HepG2 (cell line): Measurements from ENCODE around the gene TTC31. TPM values are rescaled to one million over a fixed set of nuclear protein-coding genes. Genes with fewer than 3 reads are reported as not detected.

Experiments
- ATF2 ChIP-seq: sonication (generic); formaldehyde crosslinking; IDR thresholded peaks from 2 replicates; pipeline ENCODE4 v1.4.0; 2020; ENCODE audit warnings: missing genetic modification reagents
- BCL3 ChIP-seq: sonication (generic); formaldehyde crosslinking; IDR thresholded peaks from 2 replicates; pipeline ENCODE4 v1.5.1; 2020; ENCODE audit warnings: mild to moderate bottlenecking, missing genetic modification reagents, moderate library complexity
- BORCS8-MEF2B ChIP-seq: sonication (generic); formaldehyde crosslinking; IDR thresholded peaks from 2 replicates; pipeline ENCODE4 v1.8.0; 2022; ENCODE audit warnings: mild to moderate bottlenecking, missing genetic modification reagents
- BRCA1 ChIP-seq: sonication (generic); formaldehyde crosslinking; IDR thresholded peaks from 2 replicates; pipeline ENCODE4 v1.4.0; 2020; ENCODE audit warnings: missing genetic modification reagents
- HOXA5 ChIP-seq: sonication (generic); formaldehyde crosslinking; IDR thresholded peaks from 2 replicates; pipeline ENCODE4 v1.4.0; 2020; ENCODE audit warnings: missing genetic modification reagents
- MXD3 ChIP-seq: IDR thresholded peaks from 2 replicates; pipeline ENCODE4 v1.6.1; 2016; ENCODE audit warnings: mild to moderate bottlenecking, missing biosample characterization, missing genetic modification reagents
- RCOR2 ChIP-seq: IDR thresholded peaks from 2 replicates; pipeline ENCODE4 v1.6.1; 2016; ENCODE audit warnings: missing biosample characterization, missing genetic modification reagents
- RORA ChIP-seq: sonication (generic); formaldehyde crosslinking; IDR thresholded peaks from 2 replicates; pipeline ENCODE4 v1.5.0; 2020; ENCODE audit warnings: mild to moderate bottlenecking, missing genetic modification reagents, moderate library complexity
- TERF1 ChIP-seq: sonication (generic); formaldehyde crosslinking; IDR thresholded peaks from 2 replicates; pipeline ENCODE4 v1.8.0; 2022; ENCODE audit warnings: mild to moderate bottlenecking, missing genetic modification reagents, moderate library complexity
- ZBED4 ChIP-seq: sonication (generic); formaldehyde crosslinking; IDR thresholded peaks from 2 replicates; pipeline ENCODE4 v1.4.0; 2020; ENCODE audit warnings: missing genetic modification reagents, borderline replicate concordance
- ZFP36 ChIP-seq: fragments of 150-350 bp; IDR thresholded peaks from 2 replicates; pipeline ENCODE4 v1.6.1; 2018; ENCODE audit warnings: borderline replicate concordance, low read length, low read depth; ENCODE audit not compliant: partially characterized antibody
- ZNF646 ChIP-seq: sonication (generic); formaldehyde crosslinking; IDR thresholded peaks from 2 replicates; pipeline ENCODE4 v1.9.0; 2021; ENCODE audit warnings: mild to moderate bottlenecking, missing genetic modification reagents
- ZNF674 ChIP-seq: sonication (generic); formaldehyde crosslinking; IDR thresholded peaks from 2 replicates; pipeline ENCODE4 v1.5.0; 2020; ENCODE audit warnings: low read depth, mild to moderate bottlenecking, missing genetic modification reagents
- polyA plus RNA-seq, 8 experiments: library from polyadenylated mRNA; depleted of rRNA in 3 of 8; stranded (reverse) in 7 of 8; unstranded in 1 of 8; fragments of >200 nt; fragmentation: Illumina TruSeq in 4 of 8; extraction: Trizol in 4 of 8; gene quantifications; 2 replicates each; pipeline versions ENCODE4 v1.2.1 to v1.2.3, GENCODE V29; 2011 to 2016; ENCODE audit warnings: low read depth in 4 of 8, missing spikeins in 1 of 8, mixed read lengths in 1 of 8; ENCODE audit not compliant: insufficient read depth in 1 of 8
- total RNA-seq, 5 experiments: library from RNA; depleted of rRNA; stranded (reverse); fragments of >200 nt; fragmentation: Illumina TruSeq; extraction: Trizol; gene quantifications; 2 replicates each; pipeline ENCODE4 v1.2.3, GENCODE V29; 2016; ENCODE audit warnings: low read depth in 1 of 5

Gene TTC31
- total and polyA plus RNA-seq, 2 of the 13 experiments (the other 11 are each of a cell fraction or from before 2014, with no cell fraction given) = 28.3 to 39.5 TPM

- TF ChIP-seq ATF2 (CRISPR knock-in tag) (no peak), ZNF674 (CRISPR knock-in tag) (no peak), TERF1 (CRISPR knock-in tag) (no peak), BORCS8-MEF2B (CRISPR knock-in tag) (peak; percentile 95), BCL3 (CRISPR knock-in tag) (no peak; the same call in 1 of the 2 replicates), ZFP36 (no peak), ZBED4 (CRISPR knock-in tag) (peak; percentile 92; the same call in 1 of the 2 replicates), MXD3 (no peak; the same call in 1 of the 2 replicates), RORA (CRISPR knock-in tag) (no peak), RCOR2 (CRISPR knock-in tag) (peak; percentile 81), HOXA5 (CRISPR knock-in tag) (peak; percentile 95; the same call in 1 of the 2 replicates), BRCA1 (CRISPR knock-in tag) (no peak), ZNF646 (CRISPR knock-in tag) (peak; percentile 65; the same call in 1 of the 2 replicates)
Measured at GRCh38 chr2:74440378-74441169, 42.3 kb upstream of the TTC31 start (continued).
